Breast epithelium (tissue), 4 donors: ENCODE measurements around the gene VCP. TPM values are rescaled to one million over a fixed set of nuclear protein-coding genes. Genes with fewer than 3 reads are reported as not detected.
A peak's percentile ranks its signal among the peaks of the same experiment; 100 is the strongest.

ENCODE experiments used
- DNase-seq, 2 donors: peaks; one replicate each; pipeline ENCODE4 v3.0.0-alpha.2; 2019; ENCODE audit warnings: low spot score in 2 of 2
- H3K27ac ChIP-seq, 2 donors: fragments of 200-600 bp; sonication (generic) in 1 of 2; one replicate each; pipeline ENCODE4 v1.5.1; 2016 to 2019; ENCODE audit warnings: mild to moderate bottlenecking in 1 of 2
- H3K27me3 ChIP-seq, 2 donors: fragments of 200-600 bp; sonication (generic) in 1 of 2; one replicate each; pipeline versions ENCODE4 v1.5.1 to v1.6.0; 2017 to 2019; ENCODE audit warnings: control low read depth in 1 of 2, mild to moderate bottlenecking in 1 of 2
- H3K36me3 ChIP-seq: fragments of 200-600 bp; one replicate; pipeline ENCODE4 v1.5.1; 2019
- H3K4me1 ChIP-seq, 2 donors: fragments of 200-600 bp; sonication (generic); one replicate each; pipeline ENCODE4 v1.5.1; 2016 to 2019; ENCODE audit warnings: control low read depth in 1 of 2
- H3K4me3 ChIP-seq, 3 donors: fragments of 200-600 bp; sonication (generic); 1 replicate in 2 of 3; 2 replicates in 1 of 3; pipeline ENCODE4 v1.5.1; 2016 to 2019; ENCODE audit warnings: mild to moderate bottlenecking in 3 of 3, moderate library complexity in 2 of 3
- H3K9me3 ChIP-seq, 2 donors: fragments of 200-600 bp; sonication (generic) in 1 of 2; one replicate each; pipeline ENCODE4 v1.5.1; 2016 to 2019; ENCODE audit warnings: control low read depth in 1 of 2
- POLR2A ChIP-seq: fragments of 450-650 bp; IDR thresholded peaks from one replicate; pipeline ENCODE4 v1.6.1; 2016; ENCODE audit warnings: antibody characterized with exemption, mild to moderate bottlenecking, moderate library complexity
- POLR2AphosphoS5 ChIP-seq, 3 donors: sonication (generic); formaldehyde crosslinking; IDR thresholded peaks; one replicate each; pipeline ENCODE4 v1.6.1; 2017; ENCODE audit warnings: antibody characterized with exemption in 3 of 3
- intact Hi-C: fragments of 100-400 bp; cut with DNase I; formaldehyde crosslinking; loops from one replicate; pipeline ENCODE4 v1.15.1; 2023; ENCODE audit warnings: low total_unique reads
- total RNA-seq, 3 donors: library from RNA; depleted of rRNA; stranded (reverse); fragments of >200 nt; gene quantifications; one replicate each; pipeline ENCODE4 v1.1.0, GENCODE V29; 2016
- TF ChIP-seq, protein P1 (sequence below), 3 donors: fragments of 450-650 bp; IDR thresholded peaks; one replicate each; pipeline ENCODE4 v1.5.1; 2016 to 2017; ENCODE audit warnings: antibody characterized with exemption in 3 of 3, mild to moderate bottlenecking in 3 of 3, moderate library complexity in 3 of 3

VCP gene
- total RNA-seq, 3 donors from 2014 or later: 150 to 173 (median 168) TPM

DNA sequence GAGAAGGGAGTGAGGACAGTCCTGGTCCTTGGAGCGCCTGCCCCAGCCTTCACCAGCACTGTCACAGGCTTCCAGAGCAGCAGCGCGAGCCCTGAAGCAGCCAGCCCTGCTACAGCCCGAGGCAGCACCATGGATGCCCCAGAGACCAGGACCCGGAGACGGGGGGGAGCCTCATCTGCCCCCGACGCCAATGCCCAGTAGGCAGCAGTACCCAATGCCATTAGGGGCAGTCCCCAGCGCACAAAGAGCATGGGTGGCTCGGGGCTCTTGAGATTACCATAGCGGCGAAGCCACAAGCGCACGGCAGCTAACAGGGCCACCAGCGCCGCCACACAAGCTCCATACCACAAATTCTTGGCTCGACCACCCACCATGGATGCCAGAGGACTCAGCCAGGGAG, 19.1 kb upstream of the VCP start:
- intact Hi-C loops: loop anchor here (10.0 kb wide), 1 partner anchor 383 kb away; no protein-coding TSS in a partner anchor
- no peaks in the 10 kb centered on the region for H3K9me3 ChIP-seq
- H3K4me3 ChIP-seq: no peak overlapping the region
- peaks cover 0 to 7% of the 10 kb centered on the region in 2 donors for H3K4me1 ChIP-seq
- H3K27me3 ChIP-seq: no peaks in the 10 kb centered on the region
- TF ChIP-seq POLR2A: no peak
- TF ChIP-seq POLR2AphosphoS5 (IDR thresholded peaks at IDR 0.05): no peak
- TF ChIP-seq, protein P1, sequence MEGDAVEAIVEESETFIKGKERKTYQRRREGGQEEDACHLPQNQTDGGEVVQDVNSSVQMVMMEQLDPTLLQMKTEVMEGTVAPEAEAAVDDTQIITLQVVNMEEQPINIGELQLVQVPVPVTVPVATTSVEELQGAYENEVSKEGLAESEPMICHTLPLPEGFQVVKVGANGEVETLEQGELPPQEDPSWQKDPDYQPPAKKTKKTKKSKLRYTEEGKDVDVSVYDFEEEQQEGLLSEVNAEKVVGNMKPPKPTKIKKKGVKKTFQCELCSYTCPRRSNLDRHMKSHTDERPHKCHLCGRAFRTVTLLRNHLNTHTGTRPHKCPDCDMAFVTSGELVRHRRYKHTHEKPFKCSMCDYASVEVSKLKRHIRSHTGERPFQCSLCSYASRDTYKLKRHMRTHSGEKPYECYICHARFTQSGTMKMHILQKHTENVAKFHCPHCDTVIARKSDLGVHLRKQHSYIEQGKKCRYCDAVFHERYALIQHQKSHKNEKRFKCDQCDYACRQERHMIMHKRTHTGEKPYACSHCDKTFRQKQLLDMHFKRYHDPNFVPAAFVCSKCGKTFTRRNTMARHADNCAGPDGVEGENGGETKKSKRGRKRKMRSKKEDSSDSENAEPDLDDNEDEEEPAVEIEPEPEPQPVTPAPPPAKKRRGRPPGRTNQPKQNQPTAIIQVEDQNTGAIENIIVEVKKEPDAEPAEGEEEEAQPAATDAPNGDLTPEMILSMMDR (IDR thresholded peaks at IDR 0.05): no peak
- no peak overlapping the region for H3K27ac ChIP-seq
- peaks cover 18% of the 10 kb centered on the region for H3K36me3 ChIP-seq
- DNase-seq: no peak

DNA sequence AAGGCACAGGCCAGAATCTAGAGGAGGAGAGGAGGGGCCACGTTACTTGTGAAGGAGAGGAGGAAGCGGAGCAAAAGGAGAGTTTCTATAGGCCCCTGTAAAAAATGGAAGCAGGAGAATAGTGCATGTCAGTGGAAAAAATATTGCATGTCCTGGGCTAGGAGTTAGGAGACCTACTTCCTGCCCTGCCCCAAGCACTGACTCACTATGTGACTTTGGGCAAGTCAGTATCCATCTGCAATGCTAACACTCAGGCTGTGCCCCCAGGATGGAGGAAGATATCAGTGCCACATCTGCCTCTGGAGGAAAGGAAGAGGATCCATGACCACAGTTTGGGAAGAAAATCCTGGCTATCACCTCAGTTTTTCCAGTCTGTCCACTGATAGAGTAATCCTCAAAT, 17.0 kb upstream of the VCP start:
- no peak overlapping the region for H3K27ac ChIP-seq
- H3K27me3 ChIP-seq: no peaks in the 10 kb centered on the region
- H3K4me1 ChIP-seq: no peaks in the 10 kb centered on the region
- intact Hi-C loops: no loop called here
- H3K4me3 ChIP-seq: no peak overlapping the region
- TF ChIP-seq POLR2AphosphoS5 (IDR thresholded peaks at IDR 0.05) (no peak), POLR2A (no peak)
- TF ChIP-seq, protein P1 (IDR thresholded peaks at IDR 0.05): no peak
- peaks cover 18% of the 10 kb centered on the region for H3K36me3 ChIP-seq
- DNase-seq: no peak
- H3K9me3 ChIP-seq: no peaks in the 10 kb centered on the region

DNA sequence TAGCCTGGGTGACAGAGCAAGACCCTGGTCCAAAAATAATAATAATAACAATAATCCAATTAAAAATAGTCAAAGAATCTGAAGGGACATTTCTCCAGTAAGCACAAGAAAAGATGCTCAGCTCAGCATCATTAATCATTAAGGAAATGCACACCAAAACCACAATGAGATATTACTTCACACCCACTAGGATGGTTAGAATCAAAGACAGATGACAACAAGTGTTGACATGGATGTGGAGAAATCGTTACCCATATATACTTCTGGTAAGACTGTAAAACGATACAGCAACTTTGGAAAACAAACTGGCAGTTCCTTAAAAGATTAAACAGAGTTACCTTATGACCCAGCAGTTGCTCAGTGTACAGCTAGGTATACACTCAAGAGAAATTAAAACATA, 12.7 kb upstream of the VCP start:
- Histone ChIP-seq H3K4me3 (no peak overlapping the region), H3K9me3 (no peaks in the 10 kb centered on the region), H3K4me1 (no peaks in the 10 kb centered on the region), H3K27ac (no peak overlapping the region), H3K27me3 (no peaks in the 10 kb centered on the region), H3K36me3 (peaks cover 5% of the 10 kb centered on the region)
- intact Hi-C loops: no loop called here
- TF ChIP-seq POLR2AphosphoS5 (IDR thresholded peaks at IDR 0.05) (no peak), POLR2A (no peak)
- TF ChIP-seq, protein P1 (IDR thresholded peaks at IDR 0.05): no peak
- DNase-seq: no peak

DNA sequence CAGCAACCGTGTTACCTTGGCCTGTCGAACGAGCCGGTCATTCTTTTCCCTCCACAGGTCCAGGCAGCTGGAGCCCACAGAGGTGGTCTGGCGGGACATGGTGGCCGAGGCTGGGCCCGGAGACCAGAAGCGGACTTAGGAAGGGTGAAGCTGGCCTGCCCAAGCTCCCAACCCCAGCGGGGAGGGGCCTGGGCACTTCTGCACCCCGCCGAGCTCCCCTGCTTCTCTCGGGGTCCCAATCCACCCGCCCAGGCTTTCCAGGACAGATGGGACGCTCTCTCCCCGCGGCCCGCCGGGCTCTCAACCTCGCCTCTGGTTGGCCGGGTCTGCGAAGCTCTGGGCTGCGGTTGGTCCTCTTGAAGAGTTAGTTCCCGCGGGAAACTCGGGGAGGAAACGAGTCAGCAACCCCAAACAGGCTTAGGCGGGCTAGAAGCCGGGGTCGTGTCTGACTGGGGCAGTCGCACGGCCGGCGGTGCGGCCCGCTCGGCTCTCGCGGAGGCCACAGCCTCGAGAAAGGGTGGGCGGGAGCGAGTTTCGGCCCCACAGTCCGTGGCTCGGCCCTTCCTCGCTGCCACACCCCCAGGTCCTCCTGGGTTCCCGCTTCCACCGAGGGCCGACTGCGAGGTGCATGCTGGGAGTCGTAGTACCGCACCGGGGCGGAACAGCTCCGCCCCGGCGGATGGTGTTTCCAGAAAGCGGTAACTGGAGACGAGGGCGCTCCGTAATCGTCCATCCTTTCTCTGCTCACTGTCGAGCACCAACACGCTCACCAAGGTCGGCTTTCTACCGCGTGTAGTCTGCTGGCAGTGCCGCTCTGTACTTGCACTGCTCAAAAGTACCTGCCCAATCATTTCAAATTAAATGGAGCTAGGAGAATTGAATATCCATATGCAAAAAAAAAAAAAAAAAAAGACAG, 7.3 kb upstream of the VCP start, which contains the start of gene FANCG:
Gene FANCG, minus strand, starts transcription at position 517 of the 916 bp plus-strand sequence. Its CDS starts 418 bp downstream, at position 99.
- TF ChIP-seq POLR2AphosphoS5 (IDR thresholded peaks at IDR 0.05): peak; percentile 59 to 79 (median 66)
- TF ChIP-seq, protein P1 (IDR thresholded peaks at IDR 0.05): no peak
- intact Hi-C loops: no loop called here
- H3K4me1 ChIP-seq: peaks cover 0 to 10% of the 10 kb centered on the region in 2 donors
- H3K27ac ChIP-seq: peak within 1 kb of the TSS; percentile 61 to 74
- H3K36me3 ChIP-seq: no peaks in the 10 kb centered on the region
- no peaks in the 10 kb centered on the region for H3K9me3 ChIP-seq
- DNase-seq: peak; percentile 82 to 83
- no peaks in the 10 kb centered on the region for H3K27me3 ChIP-seq
- H3K4me3 ChIP-seq: peak within 1 kb of the TSS; percentile 52 to 82 (median 79)

DNA sequence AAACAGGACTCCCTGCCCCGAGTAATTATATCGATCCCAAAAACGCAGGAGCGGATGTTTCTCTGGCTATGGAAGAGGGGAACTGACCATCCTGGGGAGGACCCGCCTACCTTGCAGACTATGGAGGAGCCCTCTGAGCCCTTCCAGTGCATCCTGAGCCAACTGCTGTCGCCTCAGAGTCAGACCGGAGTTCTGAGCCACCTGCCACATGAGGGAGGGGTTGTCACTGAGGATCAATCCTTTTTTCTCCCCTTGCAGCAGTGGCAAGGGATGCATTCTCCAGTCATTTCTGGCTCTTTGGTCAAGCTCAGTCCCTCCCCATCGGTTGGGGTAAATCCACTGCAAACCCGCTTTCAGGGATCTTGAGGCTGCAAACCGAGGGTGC, 6.6 kb upstream of the VCP start:
- Histone ChIP-seq H3K4me1 (peaks cover 0 to 10% of the 10 kb centered on the region in 2 donors), H3K9me3 (no peaks in the 10 kb centered on the region), H3K27me3 (no peaks in the 10 kb centered on the region), H3K36me3 (no peaks in the 10 kb centered on the region), H3K4me3 (peak overlapping the region; percentile 52 to 82 (median 79)), H3K27ac (peak overlapping the region; percentile 61 to 74)
- DNase-seq: no peak
- TF ChIP-seq, protein P1 (IDR thresholded peaks at IDR 0.05): no peak
- TF ChIP-seq POLR2A (no peak), POLR2AphosphoS5 (IDR thresholded peaks at IDR 0.05) (no peak)
- intact Hi-C loops: no loop called here
